ENCODE data around the gene BOK.
"Not testable (repeated sequence)": the region's sequence is repeated elsewhere in the genome, so short reads cannot be mapped to it uniquely, and the experiment has no call there.

The BOK gene

GRCh38 chr2:241559323-241560161 is 997 bp downstream of the BOK start:
- no peak for DNase-seq

GRCh38 chr2:241560162-241560882 is 1.8 kb downstream of the BOK start:
- DNase-seq: no peak

GRCh38 chr2:241560883-241561474 is 2.4 kb downstream of the BOK start:
- no peak for DNase-seq

- DNase-seq: no peak
Observed at GRCh38 chr2:241561832-241562231, 3.3 kb downstream of the BOK start.

- DNase-seq: no peak
Observed at GRCh38 chr2:241562269-241562891, 3.8 kb downstream of the BOK start.

GRCh38 chr2:241563031-241563507 is 4.5 kb downstream of the BOK start:
- DNase-seq: no peak

- no peak for DNase-seq
Observed at GRCh38 chr2:241563571-241563980, 5.0 kb downstream of the BOK start.

- no peak for DNase-seq
Observed at GRCh38 chr2:241563981-241564595, 5.5 kb downstream of the BOK start.

GRCh38 chr2:241564596-241565410 is 6.3 kb downstream of the BOK start:
- no peak for DNase-seq

GRCh38 chr2:241565411-241565810 is 6.9 kb downstream of the BOK start:
- no peak for DNase-seq

- DNase-seq: not testable (repeated sequence)
Observed at GRCh38 chr2:241566021-241566420, 7.5 kb downstream of the BOK start.

GRCh38 chr2:241566468-241566867 is 7.9 kb downstream of the BOK start:
- DNase-seq: no peak

GRCh38 chr2:241567266-241567665 is 8.7 kb downstream of the BOK start:
- DNase-seq: not testable (repeated sequence)

GRCh38 chr2:241567776-241568175 is 9.2 kb downstream of the BOK start:
- DNase-seq: no peak

GRCh38 chr2:241568726-241569125 is 10.2 kb downstream of the BOK start:
- no peak for DNase-seq

- DNase-seq: no peak
Observed at GRCh38 chr2:241569831-241570281, 11.3 kb downstream of the BOK start.

- no peak for DNase-seq
Observed at GRCh38 chr2:241570961-241571581, 12.5 kb downstream of the BOK start.

- no peak for DNase-seq
Observed at GRCh38 chr2:241571821-241572620, 13.5 kb downstream of the BOK start.

GRCh38 chr2:241572915-241573651 is 14.5 kb downstream of the BOK start:
- DNase-seq: not testable (repeated sequence)

- DNase-seq: no peak
Observed at GRCh38 chr2:241573741-241574140, 15.2 kb downstream of the BOK start.

Data from SHP77 treated with DMSO at 0.1 percent for 48 hours (cell line).